GM12873 (cell line): ENCODE data around the gene BARD1.

Source experiments
- TF ChIP-seq, protein P1 (sequence below): IDR thresholded peaks from 2 replicates; pipeline ENCODE4 v1.5.1; 2012; ENCODE audit warnings: low read depth, mild to moderate bottlenecking, moderate library complexity, low read length, control low read depth; ENCODE audit not compliant: insufficient read depth; ENCODE audit errors: missing control alignments

The BARD1 gene

DNA sequence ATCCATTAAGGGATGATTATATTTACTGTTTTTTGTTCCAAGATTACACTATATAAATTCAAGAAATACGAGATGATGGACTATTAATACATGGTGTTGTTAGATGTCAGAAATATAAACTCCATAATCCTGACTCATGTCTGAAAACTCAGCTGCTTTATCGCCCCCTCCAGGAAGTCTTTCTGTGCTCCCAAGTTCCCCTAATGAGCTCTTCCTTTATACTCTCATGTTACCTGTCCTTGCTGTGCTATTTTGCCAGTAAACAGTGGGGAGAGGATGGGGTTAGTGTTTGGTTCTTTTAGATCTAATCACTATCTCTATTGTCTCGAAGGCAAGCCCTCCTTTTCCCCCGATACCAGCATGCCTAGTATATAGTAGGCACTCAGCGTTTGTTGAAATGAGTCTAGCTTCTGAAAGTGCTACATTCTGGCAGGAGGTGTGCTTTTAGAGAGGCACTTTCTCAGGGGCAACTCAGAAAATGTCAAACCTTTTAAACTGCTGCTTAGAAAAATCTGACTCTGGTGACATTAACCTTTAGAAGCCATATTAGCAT is 21.4 kb upstream of the BARD1 start:
- TF ChIP-seq, protein P1, sequence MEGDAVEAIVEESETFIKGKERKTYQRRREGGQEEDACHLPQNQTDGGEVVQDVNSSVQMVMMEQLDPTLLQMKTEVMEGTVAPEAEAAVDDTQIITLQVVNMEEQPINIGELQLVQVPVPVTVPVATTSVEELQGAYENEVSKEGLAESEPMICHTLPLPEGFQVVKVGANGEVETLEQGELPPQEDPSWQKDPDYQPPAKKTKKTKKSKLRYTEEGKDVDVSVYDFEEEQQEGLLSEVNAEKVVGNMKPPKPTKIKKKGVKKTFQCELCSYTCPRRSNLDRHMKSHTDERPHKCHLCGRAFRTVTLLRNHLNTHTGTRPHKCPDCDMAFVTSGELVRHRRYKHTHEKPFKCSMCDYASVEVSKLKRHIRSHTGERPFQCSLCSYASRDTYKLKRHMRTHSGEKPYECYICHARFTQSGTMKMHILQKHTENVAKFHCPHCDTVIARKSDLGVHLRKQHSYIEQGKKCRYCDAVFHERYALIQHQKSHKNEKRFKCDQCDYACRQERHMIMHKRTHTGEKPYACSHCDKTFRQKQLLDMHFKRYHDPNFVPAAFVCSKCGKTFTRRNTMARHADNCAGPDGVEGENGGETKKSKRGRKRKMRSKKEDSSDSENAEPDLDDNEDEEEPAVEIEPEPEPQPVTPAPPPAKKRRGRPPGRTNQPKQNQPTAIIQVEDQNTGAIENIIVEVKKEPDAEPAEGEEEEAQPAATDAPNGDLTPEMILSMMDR = peak; percentile 25

DNA sequence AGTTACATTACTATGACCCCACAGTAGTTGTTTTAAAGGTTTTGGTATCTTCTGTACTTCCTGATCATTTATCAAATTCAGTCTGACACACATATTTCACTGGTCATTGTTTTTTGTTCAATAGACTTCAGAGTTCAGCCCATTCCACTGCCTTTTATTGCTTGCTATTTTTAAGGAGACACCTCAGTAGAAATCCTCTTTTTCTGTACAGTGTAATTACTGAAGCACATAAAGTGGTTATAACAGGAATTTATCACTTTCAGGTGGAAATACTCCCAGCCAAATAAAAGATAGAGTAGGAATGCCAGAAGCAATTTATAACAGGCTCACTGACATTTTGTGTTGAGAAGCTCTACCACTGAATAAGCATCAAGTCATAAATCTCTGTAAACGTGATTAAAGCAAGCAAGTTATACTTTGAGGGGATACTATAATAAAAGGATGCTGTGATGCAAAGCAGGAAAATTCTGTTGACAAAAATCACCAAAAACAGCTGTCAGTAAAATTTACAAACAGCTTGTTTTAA is 6.6 kb upstream of the BARD1 start:
- TF ChIP-seq, protein P1 = no peak

DNA sequence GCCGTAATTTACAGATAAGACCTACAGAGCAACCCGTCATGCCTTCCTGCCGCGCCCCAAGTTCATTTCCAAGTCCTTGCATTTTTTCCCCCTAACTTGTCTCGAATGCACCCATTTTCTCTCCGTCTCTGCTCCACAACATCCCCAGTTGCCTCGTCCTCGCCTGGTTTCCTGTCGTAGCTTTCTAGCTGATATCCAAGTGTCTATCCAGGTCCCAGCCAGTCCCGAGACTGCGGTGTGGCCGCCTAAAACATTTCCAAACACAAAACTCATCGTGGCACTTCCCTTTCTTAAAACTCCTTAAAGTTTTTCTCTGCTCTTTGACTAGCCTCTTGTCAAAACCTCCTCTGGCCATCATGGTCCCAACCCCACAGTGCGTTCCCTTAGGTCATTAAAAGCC is 1.2 kb upstream of the BARD1 start:
- TF ChIP-seq, protein P1 = no peak

DNA sequence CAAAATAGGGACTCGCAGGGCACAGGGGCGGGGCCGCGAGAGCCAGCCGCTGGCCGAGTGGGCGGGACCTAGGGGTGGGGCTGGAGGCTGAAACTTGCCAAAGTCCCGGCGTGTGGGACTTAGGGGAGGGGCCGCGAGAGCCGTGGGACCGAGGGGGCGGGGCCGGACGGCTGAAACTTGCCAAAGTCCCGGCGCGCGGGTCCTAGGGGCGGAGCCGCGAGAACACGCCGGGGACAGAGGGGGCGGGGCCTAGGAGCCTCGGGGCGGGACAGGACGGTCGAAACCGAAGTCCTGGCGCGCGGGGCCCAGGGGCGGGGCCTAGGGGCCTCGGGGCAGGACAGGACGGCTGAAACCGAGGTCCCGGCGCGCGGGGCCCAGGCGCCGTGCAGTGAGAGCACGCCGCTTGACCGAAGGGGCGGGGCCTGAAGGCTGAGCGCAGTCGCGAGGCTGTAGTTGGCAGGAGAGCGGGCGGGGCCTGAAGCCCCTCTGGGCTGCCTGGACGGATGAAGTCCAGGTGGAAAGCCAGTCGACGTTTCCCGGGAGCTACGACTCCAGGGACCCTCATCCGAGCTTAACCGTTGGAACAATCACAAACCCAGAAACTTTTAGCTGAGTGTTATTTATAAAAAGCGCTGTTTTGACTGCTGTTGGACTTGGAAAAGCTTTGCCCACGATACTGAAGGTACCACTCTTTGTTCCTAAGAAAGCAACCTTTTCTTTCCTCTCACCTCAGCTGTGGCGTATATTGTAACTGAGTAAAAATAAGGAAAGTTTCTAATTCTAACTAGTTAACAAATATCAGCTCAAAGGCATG is 475 bp upstream of the BARD1 start:
- TF ChIP-seq, protein P1 = no peak

DNA sequence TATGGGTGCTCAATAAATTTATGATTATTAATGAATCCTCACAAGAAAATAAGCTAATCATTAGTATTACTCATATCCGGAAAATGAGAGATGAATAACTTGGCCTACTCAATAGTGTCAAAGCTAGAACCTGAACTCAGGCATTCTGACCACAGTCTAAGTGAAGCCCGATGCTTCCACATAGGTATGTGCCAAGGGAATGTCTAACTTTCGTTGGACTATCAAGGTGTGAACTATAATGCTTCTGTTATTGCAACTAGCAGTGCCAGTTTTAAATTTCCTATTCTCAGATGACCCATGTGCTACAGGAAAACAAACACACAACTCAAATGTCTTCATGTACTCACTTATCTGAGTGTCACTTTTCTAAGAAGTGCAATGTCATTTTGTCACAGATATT is 1.8 kb downstream of the BARD1 start:
- TF ChIP-seq, protein P1 = no peak

DNA sequence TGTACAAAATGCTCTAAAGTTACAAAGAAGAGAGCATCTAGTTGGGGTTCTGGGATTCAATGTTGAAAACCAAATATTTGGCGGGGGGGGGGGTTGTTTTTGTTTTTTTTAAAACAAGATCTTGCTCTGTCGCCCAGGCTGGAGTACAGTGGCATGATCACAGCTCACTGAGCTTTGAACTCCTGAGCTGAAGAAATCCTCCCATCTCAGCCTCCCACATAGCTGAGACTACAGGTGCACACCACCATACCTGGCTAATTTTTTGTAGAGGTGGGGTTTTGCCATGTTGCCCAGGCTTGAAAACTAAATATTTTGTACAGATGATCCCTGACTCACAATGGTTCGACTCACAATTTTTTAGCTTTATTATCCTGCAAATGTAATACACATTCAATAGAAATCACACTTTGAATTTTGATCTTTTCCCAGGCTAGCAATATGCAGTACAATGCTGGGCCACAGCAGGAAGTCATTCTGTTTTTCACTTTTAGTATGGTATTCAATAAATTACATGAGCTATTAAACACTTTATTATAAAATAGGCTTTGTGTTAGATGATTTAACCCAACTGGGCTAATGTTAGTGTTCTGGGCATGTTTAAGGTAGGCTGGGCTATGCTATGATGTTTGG is 7.6 kb downstream of the BARD1 start:
- TF ChIP-seq, protein P1 = no peak

DNA sequence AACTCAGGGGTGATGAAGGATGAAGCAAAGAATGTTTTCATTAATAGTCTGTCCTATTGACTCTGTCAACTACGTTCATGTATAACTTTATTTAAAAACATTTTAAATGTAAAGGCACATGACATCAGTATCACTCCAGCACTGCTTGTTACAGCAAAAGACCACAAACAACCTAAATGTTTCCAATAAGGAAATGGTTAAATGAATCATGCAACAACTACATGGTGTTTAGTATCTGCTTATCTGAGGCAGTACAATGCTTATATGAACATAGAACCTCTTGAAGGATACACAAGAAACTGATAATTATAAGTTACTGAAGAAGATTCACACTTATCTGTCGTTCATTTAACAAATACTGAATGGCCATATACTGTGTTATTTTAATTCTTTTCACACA is 8.4 kb downstream of the BARD1 start:
- TF ChIP-seq, protein P1 = no peak
